HepG2 (cell line): ENCODE results near the gene AIMP2. TPM values are rescaled to one million over a fixed set of nuclear protein-coding genes. Genes with fewer than 3 reads are reported as not detected.

ENCODE experiments used
- DMAP1 ChIP-seq: IDR thresholded peaks from 2 replicates; pipeline ENCODE4 v1.6.1; 2016
- FLYWCH1 ChIP-seq: sonication (generic); formaldehyde crosslinking; IDR thresholded peaks from 2 replicates; pipeline ENCODE4 v1.8.1; 2023; ENCODE audit warnings: mild to moderate bottlenecking, missing genetic modification reagents
- KDM5B ChIP-seq: sonication (generic); formaldehyde crosslinking; IDR thresholded peaks from 2 replicates; pipeline ENCODE4 v1.4.0; 2020; ENCODE audit warnings: missing genetic modification reagents, mild to moderate bottlenecking, borderline replicate concordance
- KLF15 ChIP-seq: sonication (generic); formaldehyde crosslinking; IDR thresholded peaks from 2 replicates; pipeline ENCODE4 v1.8.1; 2023; ENCODE audit warnings: borderline replicate concordance, mild to moderate bottlenecking, inconsistent platforms, missing genetic modification reagents, mixed read lengths
- KLF6 ChIP-seq: IDR thresholded peaks from 2 replicates; pipeline ENCODE4 v1.8.0; 2016; ENCODE audit warnings: missing biosample characterization, missing genetic modification reagents
- NCOR1 ChIP-seq: fragments of 200-600 bp; sonication (generic); IDR thresholded peaks from 2 replicates; pipeline ENCODE4 v1.7.0; 2017; ENCODE audit warnings: antibody characterized with exemption, low read length, borderline replicate concordance
- NR2F1 ChIP-seq, 2 experiments: fragments of 450-650 bp in 1 of 2; formaldehyde crosslinking in 1 of 2; IDR thresholded peaks; 2 replicates each; pipeline versions ENCODE4 v1.5.0 to v1.6.1; 2016 to 2020; ENCODE audit warnings: mild to moderate bottlenecking in 1 of 2, missing compliant biosample characterization in 1 of 2, missing genetic modification reagents in 1 of 2, moderate library complexity in 1 of 2
- RARA ChIP-seq: IDR thresholded peaks from 2 replicates; pipeline ENCODE4 v1.6.1; 2016; ENCODE audit warnings: missing genetic modification reagents, missing compliant biosample characterization
- RFX3 ChIP-seq: IDR thresholded peaks from 2 replicates; pipeline ENCODE4 v1.6.1; 2016; ENCODE audit warnings: missing biosample characterization, missing genetic modification reagents
- SOX5 ChIP-seq: IDR thresholded peaks from 2 replicates; pipeline ENCODE4 v1.6.1; 2016; ENCODE audit warnings: borderline replicate concordance
- TMF1 ChIP-seq: sonication (generic); formaldehyde crosslinking; IDR thresholded peaks from 2 replicates; pipeline ENCODE4 v1.8.1; 2022; ENCODE audit warnings: low read depth, missing genetic modification reagents
- U2AF2 ChIP-seq: fragments of 200-400 bp; formaldehyde crosslinking; IDR thresholded peaks from 2 replicates; pipeline ENCODE4 v1.6.1; 2017; ENCODE audit warnings: low read depth, mild to moderate bottlenecking, low read length
- ZMYM2 ChIP-seq: sonication (generic); formaldehyde crosslinking; IDR thresholded peaks from 2 replicates; pipeline ENCODE4 v1.8.0; 2022; ENCODE audit warnings: mild to moderate bottlenecking, missing genetic modification reagents
- ZNF234 ChIP-seq: sonication (generic); formaldehyde crosslinking; conservative IDR thresholded peaks from 2 replicates; pipeline ENCODE4 v1.5.1; 2020; ENCODE audit warnings: mild to moderate bottlenecking, missing genetic modification reagents
- ZNF790 ChIP-seq: sonication (generic); formaldehyde crosslinking; IDR thresholded peaks from 2 replicates; pipeline ENCODE4 v1.8.0; 2022; ENCODE audit warnings: missing genetic modification reagents, mild to moderate bottlenecking, borderline replicate concordance
- ZNF792 ChIP-seq: IDR thresholded peaks from 2 replicates; pipeline ENCODE4 v1.6.1; 2016
- polyA plus RNA-seq, 8 experiments: library from polyadenylated mRNA; depleted of rRNA in 3 of 8; stranded (reverse) in 7 of 8; unstranded in 1 of 8; fragments of >200 nt; fragmentation: Illumina TruSeq in 4 of 8; extraction: Trizol in 4 of 8; gene quantifications; 2 replicates each; pipeline versions ENCODE4 v1.2.1 to v1.2.3, GENCODE V29; 2011 to 2016; ENCODE audit warnings: low read depth in 4 of 8, missing spikeins in 1 of 8, mixed read lengths in 1 of 8; ENCODE audit not compliant: insufficient read depth in 1 of 8
- total RNA-seq, 5 experiments: library from RNA; depleted of rRNA; stranded (reverse); fragments of >200 nt; fragmentation: Illumina TruSeq; extraction: Trizol; gene quantifications; 2 replicates each; pipeline ENCODE4 v1.2.3, GENCODE V29; 2016; ENCODE audit warnings: low read depth in 1 of 5
- TF ChIP-seq, protein P1 (sequence below): IDR thresholded peaks from 2 replicates; pipeline ENCODE4 v1.6.1; 2016; ENCODE audit warnings: missing compliant biosample characterization, missing genetic modification reagents, borderline replicate concordance
- TF ChIP-seq, protein P2 (sequence below): sonication (generic); formaldehyde crosslinking; IDR thresholded peaks from 2 replicates; pipeline ENCODE4 v1.8.0; 2022; ENCODE audit warnings: missing genetic modification reagents, mild to moderate bottlenecking, borderline replicate concordance
- TF ChIP-seq, protein P3 (sequence below): IDR thresholded peaks from 2 replicates; pipeline ENCODE4 v1.6.1; 2016; ENCODE audit warnings: low read depth, borderline replicate concordance

AIMP2 gene
- total and polyA plus RNA-seq, 2 of the 13 experiments (the other 11 are each of a cell fraction or from before 2014, with no cell fraction given), result 38.2 to 84.9 TPM

DNA sequence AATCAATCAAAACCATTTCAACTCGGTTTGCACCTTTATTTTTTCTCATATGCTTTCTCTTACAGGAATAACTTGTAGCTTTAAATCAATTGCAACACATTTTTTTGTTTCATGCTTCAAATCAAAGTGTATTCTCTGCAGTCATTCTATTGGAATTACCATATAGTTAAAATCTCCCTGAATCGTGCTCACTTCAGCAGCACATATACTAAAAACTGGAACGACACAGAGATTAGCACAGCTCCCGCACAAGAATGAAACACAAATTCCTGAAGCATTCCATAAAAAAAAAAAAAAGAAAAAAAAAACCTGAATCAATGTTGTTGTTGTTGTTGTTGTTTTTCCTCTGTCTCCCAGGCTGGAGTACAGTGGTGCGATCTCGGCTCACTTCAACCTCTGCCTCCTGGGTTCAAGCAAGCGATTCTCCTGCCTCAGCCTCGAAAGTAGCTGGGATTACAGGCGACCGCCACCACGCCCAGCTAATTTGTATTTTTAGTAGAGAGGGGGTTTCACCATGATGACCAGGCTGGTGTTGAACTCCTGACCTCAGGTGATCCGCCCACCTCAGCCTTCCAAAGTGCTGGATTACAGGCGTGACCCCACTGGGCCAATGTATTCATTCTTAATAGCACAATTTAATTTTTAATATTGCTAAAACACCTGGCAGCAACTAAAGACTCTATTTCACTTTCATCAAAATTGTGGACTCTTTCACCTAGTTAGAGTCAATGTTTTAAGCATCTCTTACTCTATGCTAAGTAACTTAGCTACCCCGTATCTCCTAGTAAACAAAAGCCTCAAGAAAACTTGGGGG, 48.5 kb downstream of the AIMP2 start (continued):
- TF ChIP-seq ZNF234, result no peak
- TF ChIP-seq, protein P1, sequence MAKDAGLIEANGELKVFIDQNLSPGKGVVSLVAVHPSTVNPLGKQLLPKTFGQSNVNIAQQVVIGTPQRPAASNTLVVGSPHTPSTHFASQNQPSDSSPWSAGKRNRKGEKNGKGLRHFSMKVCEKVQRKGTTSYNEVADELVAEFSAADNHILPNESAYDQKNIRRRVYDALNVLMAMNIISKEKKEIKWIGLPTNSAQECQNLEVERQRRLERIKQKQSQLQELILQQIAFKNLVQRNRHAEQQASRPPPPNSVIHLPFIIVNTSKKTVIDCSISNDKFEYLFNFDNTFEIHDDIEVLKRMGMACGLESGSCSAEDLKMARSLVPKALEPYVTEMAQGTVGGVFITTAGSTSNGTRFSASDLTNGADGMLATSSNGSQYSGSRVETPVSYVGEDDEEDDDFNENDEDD (CRISPR knock-in tag), result 0 out of 2 replicates have a peak, but pooled peaks have one; percentile 21
- 0 out of 2 replicates have a peak, but pooled peaks have one; percentile 41 for TF ChIP-seq DMAP1 (CRISPR knock-in tag)
- TF ChIP-seq NR2F1 (CRISPR knock-in tag; IDR thresholded peaks at IDR 0.05), result peak in 1 of 2 experiments; percentile 51; a peak in 2 of 4 replicates
- TF ChIP-seq SOX5 (CRISPR knock-in tag), result peak; percentile 36; the same call in 1 of the 2 replicates
- TF ChIP-seq RFX3 (CRISPR knock-in tag), result no peak
- TF ChIP-seq ZNF790 (CRISPR knock-in tag), result 0 out of 2 replicates have a peak, but pooled peaks have one; percentile 2
- no peak for TF ChIP-seq KLF6 (CRISPR knock-in tag)
- peak; percentile 56; the same call in 1 of the 2 replicates for TF ChIP-seq NCOR1
- 0 out of 2 replicates have a peak, but pooled peaks have one; percentile 26 for TF ChIP-seq ZNF792 (CRISPR knock-in tag)
- TF ChIP-seq ZMYM2, result peak; percentile 66; the same call in 1 of the 2 replicates
- no peak for TF ChIP-seq U2AF2
- TF ChIP-seq FLYWCH1 (CRISPR knock-in tag), result 0 out of 2 replicates have a peak, but pooled peaks have one; percentile 80
- TF ChIP-seq, protein P2, sequence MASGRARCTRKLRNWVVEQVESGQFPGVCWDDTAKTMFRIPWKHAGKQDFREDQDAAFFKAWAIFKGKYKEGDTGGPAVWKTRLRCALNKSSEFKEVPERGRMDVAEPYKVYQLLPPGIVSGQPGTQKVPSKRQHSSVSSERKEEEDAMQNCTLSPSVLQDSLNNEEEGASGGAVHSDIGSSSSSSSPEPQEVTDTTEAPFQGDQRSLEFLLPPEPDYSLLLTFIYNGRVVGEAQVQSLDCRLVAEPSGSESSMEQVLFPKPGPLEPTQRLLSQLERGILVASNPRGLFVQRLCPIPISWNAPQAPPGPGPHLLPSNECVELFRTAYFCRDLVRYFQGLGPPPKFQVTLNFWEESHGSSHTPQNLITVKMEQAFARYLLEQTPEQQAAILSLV (CRISPR knock-in tag), result 0 out of 2 replicates have a peak, but pooled peaks have one; percentile 46
- TF ChIP-seq KLF15 (CRISPR knock-in tag), result no peak
- TF ChIP-seq KDM5B (CRISPR knock-in tag), result no peak
- peak; percentile 84 for TF ChIP-seq RARA (CRISPR knock-in tag)
- TF ChIP-seq, protein P3, sequence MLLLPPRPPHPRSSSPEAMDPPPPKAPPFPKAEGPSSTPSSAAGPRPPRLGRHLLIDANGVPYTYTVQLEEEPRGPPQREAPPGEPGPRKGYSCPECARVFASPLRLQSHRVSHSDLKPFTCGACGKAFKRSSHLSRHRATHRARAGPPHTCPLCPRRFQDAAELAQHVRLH (CRISPR knock-in tag), result peak; percentile 19; the same call in 1 of the 2 replicates
- TF ChIP-seq TMF1 (CRISPR knock-in tag), result no peak
